HG03575 (cell line): ENCODE results near the gene EPHB1.
"Not testable (repeated sequence)": the region's sequence is repeated elsewhere in the genome, so short reads cannot be mapped to it uniquely, and the experiment has no call there.

Experiments used
- ATAC-seq: cut with Tn5 transposase; IDR thresholded peaks from one replicate; pipeline ENCODE4 v1.9.1; 2021; ENCODE audit not compliant: unreplicated experiment, insufficient number of reproducible peaks, low FRiP score; ENCODE audit errors: extremely low read depth

EPHB1 gene

DNA sequence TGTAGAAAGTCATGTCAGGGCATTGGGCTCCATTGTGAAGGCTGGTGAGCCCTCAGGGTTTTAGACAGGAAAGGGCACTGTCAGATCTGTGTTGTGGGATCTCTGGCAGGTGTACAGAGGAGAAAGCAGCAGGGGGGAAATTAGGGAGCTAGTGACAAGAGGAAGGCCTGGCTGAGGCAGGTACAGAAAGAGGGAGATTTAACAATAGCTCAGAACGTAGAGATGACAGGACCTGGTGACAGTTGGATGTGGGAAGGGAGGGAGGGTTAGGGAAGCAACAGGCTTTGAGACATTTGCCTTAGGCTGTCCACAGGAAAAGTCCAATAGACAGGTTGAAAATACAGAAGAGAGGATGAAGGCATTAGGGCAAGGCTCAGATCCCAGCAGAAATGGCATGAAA is 288.1 kb downstream of the EPHB1 start:
- ATAC-seq: no peak

DNA sequence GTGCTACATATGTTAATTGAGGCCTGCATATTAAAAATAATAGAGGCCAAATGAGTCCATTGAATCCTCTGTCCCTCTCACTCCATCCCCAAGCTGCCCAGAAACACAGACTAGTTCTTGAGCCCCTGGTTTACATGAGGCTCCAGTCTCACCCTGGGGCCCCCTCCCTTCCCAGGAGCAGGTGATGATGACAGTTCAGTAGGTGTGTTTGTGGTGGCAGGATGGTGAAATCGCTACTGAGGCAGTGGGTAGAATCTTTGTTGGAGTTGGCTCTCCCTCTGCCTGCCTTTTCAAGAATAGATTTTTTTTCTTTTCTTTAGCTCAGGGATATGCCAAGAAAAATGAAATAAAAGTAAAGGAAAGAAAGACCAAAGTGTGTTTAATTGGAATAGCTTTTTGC is 288.7 kb downstream of the EPHB1 start:
- no peak for ATAC-seq

DNA sequence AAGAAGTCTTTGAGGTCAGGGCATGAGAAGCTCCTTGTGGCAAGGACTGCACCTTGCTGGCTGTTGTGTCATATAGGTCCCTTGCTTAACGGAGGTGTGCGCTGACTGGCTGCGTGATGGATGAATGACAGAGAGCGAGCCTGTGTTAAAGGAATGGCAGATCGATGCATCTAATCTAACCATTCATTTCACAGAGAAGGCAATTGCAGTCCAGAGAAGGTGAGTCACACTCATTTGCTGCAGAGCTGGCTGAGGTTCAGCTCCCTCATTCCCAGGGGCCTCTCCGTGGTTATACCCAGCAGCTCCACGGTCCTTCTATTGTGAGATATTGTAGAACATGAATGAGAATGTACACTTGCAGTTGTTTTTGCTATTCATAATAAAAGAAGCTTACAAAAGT is 289.3 kb downstream of the EPHB1 start:
- ATAC-seq: no peak

DNA sequence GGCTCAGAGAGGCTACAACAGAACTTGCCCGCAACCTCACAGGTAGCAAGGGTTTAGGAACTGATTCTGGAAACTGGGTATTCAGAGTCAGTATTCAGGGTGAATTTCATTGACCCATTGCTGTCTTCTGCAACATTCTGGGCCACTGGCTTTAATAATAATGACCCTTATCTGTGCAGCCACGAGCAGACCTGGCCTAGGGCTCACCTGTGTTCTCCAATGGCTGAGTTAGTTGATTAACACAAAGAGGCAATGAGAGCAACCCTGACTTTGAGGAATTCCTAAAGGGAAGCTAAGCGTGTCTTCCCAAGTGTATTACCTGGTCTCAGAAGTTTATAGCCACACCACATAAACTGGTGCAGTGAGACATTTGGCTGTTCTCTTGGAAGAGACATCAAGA is 289.9 kb downstream of the EPHB1 start:
- ATAC-seq: no peak

DNA sequence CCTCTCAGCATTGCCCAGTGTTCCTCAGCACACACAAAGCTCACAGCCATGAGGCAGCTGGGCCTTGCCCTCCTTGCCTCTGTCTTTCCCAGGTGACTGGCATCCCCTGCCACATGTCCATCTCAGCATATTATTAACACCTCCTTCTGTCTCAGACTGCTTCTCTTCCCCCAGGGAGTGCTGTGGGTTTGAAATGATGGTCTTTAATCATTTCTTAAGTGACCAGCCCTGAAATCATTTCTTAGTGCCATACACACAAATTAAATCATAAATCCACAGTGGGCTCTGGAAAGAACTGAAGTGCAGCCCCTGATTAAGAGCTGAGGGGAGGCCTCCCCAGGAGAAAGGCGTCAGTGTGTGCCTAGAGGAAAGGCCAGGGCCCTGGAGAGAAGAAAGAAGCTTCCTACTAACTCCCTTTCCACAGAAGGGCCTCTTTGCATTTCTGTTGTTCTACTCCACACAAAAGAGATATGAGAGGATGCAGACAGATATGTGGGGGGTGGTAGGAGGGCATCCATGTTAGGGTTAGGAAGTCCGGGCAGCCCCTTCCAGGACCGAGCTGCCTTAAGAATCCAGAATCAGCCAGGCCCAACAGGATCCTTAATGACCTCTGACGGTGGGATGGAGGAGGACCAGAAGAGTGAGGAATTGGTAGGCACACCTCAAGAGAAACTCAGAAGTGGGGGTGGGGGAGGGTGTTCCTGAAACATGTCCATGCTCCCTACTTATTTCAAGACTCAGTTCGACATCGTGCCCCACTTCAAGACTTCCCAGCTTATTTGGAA is 290.8 kb downstream of the EPHB1 start:
- ATAC-seq: no peak

DNA sequence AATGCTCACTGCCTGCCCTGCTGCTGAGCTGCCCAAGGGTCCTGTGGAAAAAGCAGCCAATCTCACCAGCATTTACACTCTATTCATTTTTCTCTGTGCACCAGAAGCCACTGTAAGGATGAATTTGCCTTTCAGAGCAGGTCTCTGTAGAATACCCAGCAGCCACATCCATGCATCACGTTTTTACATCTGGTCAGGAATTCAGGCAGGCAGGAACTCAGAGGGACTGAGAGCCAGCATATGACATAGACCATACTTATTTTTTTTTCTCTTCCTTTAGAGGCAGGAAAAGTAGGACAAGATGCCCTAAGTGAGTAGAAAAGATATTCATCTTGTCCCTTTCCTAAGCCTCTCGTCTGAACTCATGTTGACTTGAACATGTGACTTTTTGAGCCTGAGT is 292.7 kb downstream of the EPHB1 start:
- no peak for ATAC-seq

DNA sequence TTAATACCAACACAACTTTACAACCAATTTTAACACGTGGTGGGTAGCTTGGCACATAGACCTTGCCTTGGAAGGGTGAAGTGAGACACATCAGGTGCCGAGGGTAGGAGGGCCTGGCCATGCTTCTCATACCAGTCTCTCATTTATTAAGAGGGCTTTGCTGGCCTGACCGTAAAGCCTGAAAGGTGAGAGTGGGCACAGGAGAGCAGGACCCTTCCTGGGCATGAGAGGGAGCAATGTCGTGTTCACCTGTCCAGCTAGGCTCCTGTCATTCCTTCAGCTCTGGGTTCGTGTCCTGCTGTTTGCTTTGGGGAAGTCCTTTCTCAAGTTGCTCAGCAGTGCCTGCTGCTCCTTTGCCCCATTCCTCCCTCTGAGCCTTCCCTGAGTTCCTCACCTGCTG is 294.4 kb downstream of the EPHB1 start:
- no peak for ATAC-seq

DNA sequence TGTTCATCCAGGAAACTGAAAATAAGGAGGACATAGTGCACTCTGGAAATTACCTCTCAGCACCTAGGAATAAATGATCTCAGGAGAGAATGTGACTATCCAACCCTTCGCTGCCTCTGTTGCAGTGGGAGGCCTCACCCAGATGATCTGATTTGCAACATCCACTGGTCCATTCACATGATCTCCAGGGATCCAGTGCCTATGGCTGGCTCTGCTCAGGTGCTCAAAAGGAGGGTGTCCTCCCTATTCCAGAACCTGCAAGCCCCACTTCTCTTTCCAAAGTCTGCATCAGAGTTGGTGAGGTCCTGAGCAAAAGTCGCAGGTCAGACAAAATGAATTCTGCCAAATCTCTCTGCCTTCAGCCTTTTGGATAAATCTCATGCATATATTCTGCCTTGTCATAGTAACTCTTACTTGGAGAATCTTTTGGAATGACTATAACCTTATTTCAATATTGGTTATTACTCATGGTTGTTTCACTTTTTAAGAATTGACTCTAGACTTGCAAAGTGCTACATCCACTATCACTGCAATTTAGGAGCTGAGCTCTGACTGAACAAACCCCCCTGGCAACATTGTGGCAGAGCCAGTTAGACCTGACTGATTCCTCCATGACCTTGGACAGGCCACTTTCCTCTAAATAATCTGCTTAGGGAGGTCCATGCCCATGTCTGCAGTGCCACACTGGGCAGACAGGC is 295.1 kb downstream of the EPHB1 start:
- ATAC-seq: no peak

DNA sequence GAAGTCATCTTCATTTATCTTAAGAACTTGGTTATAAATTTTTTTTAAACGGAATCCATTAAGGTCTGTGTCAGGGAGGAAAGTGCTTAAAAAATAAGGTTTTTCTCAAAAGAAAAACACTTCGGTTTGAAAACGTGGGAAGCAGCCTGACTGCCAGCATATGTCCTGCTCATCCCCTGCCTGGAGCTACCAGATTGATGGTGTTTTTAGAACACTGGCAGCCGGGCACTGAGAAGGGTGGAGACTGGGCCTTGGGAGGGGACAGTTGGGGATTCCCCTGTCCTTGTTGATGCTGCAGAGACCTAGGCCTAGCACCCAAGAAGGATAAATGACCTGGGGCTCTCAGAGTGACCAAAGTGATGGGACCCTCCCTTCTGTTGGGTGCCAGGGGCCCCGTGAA is 296.9 kb downstream of the EPHB1 start:
- ATAC-seq: no peak

DNA sequence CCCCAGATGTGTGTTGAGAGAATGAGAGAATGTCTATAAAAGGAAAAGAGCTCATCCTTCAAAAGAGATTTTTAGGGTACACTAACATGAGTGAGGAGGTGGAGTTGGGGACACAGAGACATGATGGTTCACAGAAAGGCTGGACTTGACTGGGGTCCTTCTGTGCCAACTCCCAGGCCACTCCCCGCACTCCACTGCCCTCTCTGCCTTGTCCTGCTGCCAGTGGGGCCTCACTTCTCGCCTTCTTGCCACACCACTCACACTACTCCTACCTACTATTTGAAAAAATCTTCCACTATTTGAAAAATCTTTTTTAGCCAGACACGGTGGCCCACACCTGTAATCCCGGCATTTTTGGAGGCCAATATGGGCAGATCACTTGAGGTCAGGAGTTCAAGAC is 298.1 kb downstream of the EPHB1 start:
- no peak for ATAC-seq

DNA sequence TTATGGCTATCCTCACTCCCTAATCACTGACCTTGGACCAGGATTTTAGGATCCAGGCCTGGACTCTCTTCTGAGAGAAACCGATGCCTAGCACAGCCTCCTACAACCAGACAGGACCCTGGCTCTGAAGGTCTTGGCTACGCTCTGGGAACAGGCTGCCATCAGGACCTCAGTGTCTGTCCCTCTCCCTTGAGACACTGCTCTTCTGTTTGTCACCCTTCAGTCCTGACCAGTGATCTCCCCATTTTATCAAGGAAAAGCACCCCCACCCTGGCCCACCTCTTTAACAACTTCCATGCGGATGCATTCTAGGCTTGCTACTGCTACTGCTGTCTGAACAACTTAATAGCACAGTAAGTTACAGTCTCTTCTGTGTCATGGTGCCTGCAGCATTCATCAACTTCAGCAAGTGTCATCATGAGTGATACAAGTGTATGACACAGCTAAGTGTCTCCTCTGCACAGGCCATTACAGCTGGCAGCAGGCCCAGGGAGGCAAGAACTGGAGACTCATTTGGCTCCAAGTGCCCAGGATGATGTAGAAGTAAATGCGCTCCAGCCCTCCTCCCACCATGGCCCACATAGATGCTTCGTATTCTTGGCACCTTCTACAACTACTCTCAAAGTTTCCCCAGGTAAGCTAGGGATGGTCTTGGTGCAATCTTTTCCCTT is 302.4 kb downstream of the EPHB1 start:
- ATAC-seq: no peak

DNA sequence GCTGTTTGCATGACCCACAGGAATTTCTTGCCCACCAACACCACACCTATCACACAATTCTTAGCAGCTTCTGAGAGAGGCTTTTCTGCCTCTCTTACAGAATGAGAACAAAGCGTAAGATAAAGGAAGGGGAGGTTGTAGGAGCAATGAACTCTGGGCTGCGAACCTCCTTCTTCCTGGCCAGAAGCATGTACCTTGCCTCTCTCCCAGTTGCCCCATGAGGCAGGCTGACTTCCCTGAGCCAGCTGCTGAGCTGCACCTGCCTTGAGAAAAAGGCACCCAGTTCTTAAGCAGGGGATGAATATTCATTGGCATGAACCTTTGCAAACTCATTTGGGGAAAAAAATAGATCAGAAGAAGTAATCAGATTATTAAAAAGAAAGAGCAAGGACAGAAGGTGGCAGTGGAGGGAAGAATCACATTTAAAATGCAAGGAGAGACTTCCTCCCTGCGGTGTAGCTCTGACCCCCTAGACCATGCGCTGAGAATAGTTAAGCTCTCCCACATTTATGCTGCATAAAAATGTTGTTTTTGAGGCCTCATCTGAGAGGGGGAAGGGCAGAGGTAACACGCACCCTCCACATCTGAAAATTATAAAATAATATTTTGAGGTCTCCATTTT is 304.8 kb downstream of the EPHB1 start:
- ATAC-seq: no peak

DNA sequence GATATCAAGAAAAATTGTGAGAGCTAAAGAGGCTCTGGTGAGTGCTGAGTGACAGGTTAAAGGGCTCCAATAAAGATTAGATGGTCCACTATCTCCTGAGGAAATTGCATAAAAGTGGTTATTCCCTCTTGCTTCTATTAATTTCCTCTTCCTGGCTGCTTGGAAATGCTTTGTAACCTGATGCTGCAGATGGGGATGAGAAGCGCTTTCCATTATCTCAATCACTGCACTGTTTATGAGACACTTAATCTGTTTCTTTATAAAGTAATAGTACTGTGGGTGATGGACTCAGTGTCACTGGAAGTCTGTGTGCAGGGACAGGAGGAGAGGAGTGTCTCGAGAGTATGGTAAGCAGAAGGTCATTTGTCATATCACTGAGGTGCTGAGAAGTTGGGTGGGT is 305.3 kb downstream of the EPHB1 start:
- ATAC-seq: no peak

DNA sequence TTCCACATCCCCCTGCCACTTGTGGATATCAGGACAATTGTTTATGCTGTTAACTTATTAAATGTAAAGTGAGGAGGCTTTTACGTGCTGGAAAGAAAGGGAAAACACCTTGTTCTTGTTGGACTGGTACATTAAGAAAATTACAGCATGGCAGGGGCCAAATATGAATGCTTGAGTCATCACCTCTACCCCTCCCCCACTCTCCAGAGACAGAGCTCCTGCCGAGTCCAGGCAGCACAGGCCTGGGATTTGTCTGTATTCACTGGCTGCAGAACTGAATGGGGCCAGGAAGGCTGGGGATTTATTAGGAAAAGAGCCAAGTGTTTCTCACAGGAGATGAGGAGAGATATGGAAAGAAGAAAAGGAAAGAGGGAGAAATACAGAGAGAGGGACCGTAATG is 308.9 kb downstream of the EPHB1 start:
- no peak for ATAC-seq

DNA sequence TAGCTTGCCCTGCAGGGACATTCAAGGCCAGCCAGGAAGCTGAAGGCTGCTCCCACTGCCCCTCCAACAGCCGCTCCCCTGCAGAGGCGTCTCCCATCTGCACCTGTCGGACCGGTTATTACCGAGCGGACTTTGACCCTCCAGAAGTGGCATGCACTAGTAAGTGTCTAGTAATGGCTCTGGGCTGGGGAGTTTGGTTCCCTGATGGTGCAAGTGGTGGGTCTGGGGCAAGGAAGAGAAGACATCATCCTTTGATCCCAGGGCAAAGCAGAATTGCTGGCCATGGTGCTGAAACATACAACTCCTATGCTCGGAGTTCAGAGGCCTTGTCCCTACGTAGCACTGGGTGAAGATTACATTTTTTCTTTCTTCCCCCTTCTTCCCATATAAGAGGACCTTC is 311.4 kb downstream of the EPHB1 start:
- ATAC-seq: no peak

DNA sequence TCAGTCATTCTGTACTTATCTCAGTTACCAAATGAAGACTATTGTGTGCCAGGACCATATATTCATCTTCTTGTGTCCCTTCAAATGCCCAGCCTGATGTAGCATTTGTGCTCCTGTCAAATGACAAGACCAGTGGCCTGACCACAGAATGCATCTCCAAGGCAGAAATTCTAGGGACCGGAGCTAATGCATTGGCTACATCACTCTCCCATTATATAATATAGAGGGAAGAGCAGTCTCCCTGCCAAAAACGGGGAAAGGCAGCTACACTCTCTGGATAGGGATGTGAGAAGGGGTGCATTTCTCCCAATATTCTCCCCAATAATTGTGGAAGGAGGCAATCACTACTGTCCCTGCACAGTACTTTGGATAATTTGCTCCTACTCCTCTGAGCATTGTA is 312.0 kb downstream of the EPHB1 start:
- ATAC-seq: no peak

DNA sequence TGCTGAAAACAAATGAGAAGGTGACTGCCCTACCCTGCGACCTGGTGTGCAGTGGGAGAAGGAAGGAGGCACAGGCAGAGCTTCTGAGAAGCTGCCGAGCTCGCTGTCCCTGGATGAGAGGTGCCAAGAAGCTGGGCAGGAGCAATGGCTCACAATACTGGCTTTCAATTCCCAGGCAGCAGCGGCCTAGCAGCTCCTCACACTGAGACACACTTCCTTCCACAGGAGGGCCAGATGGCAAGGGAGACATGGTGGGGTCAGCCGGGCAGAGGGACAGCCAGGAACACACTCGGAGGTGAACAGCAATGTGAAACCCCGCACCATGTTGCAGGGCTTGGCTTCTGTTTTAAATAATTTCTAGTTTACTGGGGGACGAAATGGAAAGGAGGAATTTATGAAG is 314.6 kb downstream of the EPHB1 start:
- no peak for ATAC-seq

DNA sequence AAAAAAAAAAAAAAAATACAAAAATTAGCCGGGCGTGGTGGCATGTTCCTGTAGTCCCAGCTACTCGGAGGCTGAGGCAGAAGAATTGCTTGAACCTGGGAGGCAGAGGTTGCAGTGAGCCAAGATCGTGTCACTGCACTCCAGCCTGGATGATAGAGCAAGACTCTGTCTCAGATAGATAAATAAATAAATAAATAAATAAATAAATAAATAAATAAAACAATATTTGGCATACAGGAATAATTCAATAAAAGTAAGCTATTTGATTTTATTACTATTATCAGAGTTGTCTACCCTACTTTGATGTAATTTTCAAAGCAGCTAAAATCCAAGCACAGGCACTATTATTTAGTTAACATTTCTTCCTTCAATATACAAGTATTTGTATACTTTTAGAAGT is 319.5 kb downstream of the EPHB1 start:
- ATAC-seq: not testable (repeated sequence)

DNA sequence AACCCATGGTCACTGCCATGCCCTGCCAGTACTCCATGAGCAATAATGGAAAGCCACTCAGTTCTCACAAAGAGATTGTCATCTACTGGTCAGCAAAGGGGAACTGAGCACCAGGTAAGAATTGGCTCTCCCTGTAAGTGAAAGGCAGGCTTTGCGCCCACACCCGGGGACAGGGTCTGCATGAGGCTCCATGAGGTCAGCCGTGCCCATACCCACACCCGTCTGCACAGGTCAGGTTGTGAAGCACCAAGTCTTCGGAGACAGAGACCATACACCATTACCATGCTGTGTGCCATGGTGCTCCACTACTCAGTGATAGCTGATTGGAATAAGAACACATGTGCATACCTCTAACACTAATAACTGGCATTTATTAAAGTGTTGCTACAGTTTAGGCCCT is 322.9 kb downstream of the EPHB1 start:
- no peak for ATAC-seq

DNA sequence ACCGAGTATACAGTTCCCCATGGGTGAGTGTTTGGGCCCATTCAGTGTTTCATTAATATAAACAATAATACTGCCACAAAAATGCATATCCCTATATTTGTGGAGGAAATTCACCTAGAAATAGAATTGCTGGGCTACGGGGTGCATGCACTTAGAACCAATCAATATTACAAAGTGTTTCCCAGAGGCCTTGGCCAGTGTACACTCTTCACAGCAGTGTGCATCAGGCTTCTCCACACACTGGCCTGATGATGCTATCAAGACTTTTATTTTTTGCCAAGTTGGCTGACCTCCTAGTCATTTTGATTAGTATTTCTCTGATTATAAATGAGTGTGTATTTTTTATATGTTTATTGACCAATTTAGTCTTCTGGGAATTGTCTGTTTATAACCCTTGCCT is 323.7 kb downstream of the EPHB1 start:
- no peak for ATAC-seq
